Medulla oblongata (tissue), 1 donor: ENCODE measurements around the gene EIF2AK2.

Source experiments
- DNase-seq: peaks from one replicate; pipeline ENCODE4 v3.0.0-alpha.2; 2015; ENCODE audit errors: extremely low spot score

The EIF2AK2 gene

DNA sequence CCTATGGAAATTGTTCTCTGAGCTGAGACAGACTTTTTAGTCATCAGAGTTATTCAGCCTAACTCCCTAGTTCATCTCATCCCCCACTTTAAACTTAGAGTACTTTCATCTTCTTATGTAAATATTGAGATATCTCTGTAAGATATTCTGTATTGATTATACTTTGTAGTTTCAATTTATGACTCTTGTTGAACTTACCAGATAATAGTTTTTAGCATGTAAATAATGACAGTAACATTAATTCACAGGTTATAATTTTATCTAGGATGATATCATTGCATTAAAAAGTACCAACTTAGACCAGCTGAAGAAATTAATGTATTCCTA is 14.8 kb upstream of the EIF2AK2 start:
- DNase-seq = no peak

DNA sequence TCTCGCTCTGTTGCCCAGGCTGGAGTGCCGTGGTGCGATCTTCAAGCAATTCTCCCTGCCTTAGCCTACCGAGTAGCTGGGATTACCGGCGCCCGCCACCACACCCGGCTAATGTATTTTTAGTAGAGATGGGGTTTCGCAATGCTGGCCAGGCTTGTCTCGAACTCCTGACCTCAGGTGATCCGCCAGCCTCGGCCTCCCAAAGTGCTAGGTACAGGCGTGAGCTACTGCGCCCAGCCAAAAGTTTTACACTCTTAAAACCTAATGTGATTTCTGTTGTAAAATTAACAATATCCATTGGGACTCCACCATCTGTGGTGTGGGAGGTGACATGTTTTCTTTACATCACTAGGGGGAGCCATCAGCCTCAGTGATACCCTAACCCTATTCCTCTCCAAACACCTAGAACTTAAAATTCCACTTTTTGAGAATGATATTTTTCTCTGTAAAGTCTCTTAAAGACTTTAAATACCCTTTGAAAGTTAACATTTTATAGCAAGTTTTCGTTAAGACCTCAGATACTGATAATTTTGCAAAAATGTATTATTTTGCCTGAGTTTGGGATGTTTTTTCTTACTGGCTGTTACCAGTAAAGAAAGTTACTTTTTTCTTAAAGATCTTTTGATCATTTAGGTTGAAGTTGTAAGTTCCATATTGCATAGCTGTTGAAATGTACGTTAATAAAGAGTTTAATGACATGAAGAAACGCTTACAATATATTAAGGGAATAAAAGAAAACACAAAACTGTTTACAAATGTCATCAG is 11.6 kb upstream of the EIF2AK2 start:
- DNase-seq = peak; percentile 39

DNA sequence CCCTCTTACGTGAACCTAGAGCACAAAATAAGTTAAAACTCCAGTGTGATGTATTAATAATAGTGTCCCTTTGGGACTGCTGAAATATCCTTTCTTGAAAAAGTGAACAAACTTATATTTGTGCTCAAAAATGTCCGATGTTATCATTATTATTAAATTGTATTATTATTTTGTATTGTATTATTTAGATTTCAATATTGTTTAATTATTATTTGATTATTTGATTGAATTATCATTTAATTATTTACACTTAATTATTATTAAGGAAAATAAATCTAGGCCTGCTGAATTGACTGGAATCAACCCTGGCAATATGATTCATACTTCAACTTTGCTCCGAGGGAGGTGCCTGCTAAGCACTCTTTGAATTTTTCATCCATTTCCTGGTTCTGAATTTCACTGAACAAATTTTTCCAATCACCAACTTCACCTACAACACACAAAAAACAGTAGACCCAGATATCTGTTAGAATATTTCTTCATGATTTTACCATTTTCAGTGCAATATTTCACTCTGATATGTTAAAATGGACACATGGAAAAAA is 10.9 kb upstream of the EIF2AK2 start:
- DNase-seq = no peak

DNA sequence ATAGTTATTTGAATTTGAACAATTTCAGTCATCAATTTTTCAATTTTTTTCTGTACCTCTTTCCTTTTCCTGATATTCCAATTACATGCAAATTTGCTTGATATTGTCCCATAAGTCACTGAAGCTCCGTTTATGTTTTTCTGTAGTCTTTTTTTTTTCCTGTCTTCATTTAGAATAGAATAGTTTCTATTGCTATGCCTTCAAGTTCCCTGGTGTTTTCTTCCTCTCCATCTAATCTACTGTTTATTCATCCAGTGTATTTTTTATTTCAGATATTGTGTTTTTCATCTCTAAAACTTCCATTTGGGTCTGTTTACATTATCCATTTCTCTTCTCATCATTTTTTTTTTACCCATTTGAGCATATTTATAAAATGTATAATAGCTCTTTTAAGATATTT is 8.0 kb upstream of the EIF2AK2 start:
- no peak for DNase-seq

DNA sequence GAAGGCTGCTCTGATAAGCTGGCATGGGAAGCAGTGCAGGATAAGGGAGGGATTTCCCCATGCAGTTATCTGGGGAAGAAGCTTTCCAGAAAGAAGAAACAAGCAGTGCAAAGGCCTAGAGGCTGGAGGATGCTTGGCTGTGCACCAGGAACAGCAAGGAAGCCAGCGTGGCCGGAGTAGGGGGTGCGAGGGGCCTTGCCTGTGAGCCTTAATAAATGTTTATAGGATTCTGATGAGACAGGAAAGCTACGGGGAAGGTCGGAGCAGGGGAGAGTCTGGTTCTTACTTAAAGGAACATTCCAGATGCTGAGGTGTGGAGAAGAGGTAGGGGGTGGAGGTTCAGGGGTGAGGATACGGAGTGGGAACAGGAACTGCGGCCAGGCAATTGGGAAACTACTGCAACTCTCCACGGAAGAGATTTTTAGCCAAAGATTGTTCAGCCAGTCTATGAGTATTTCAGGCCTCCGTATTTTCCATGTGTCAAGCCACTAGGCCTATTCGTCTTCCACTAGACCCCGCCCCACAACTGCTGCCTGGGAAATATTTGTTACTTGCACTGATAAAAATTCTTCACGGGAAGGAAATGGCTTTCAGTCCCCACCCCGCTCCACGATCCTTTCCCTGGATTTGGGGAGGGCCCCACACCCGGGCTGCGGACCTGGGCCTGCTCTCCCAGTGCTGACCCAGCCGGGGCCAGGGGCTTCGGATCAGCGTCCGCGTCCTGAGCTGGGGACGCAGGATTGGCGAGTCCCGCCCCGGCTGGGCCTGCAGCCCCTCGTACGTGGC is 516 bp downstream of the EIF2AK2 start:
- DNase-seq = peak; percentile 37

DNA sequence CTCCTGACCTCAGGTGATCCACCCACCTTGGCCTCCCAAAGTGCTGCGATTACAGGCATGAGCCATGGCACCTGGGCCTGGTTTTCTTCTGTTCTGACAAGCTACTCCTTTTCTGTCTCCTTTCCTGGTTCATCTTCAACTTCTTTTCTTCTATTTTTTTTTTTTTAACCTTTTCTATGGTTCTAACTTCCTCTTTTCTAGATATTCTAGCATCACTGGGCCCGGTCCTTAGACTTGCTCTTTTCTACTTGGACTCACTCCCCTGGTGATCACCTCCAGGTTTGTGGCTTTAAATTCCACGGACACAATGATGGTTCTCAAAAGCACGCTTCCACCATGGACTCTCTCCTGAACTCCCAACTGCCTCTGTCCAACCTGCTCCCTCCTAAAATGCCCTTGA is 2.0 kb downstream of the EIF2AK2 start:
- no peak for DNase-seq

DNA sequence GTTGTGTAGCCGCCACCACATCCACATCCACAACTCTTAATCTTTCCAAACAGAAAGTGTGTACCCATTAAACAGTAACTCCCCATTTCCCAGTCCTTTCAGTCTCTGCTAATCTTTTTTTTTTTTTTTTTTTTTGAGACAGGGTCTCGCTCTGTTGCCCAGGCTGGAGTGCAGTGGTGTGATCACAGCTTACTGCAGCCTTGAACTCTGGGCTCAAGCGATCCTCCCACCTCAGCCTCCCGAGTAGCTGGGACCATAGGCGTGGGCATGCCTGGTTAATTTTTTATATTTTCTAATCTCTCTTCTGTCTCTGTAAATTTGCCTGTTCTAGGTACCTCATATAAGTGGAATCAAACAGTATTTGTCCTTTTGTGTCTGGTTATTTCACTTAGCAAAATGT is 3.6 kb downstream of the EIF2AK2 start:
- DNase-seq = no peak

DNA sequence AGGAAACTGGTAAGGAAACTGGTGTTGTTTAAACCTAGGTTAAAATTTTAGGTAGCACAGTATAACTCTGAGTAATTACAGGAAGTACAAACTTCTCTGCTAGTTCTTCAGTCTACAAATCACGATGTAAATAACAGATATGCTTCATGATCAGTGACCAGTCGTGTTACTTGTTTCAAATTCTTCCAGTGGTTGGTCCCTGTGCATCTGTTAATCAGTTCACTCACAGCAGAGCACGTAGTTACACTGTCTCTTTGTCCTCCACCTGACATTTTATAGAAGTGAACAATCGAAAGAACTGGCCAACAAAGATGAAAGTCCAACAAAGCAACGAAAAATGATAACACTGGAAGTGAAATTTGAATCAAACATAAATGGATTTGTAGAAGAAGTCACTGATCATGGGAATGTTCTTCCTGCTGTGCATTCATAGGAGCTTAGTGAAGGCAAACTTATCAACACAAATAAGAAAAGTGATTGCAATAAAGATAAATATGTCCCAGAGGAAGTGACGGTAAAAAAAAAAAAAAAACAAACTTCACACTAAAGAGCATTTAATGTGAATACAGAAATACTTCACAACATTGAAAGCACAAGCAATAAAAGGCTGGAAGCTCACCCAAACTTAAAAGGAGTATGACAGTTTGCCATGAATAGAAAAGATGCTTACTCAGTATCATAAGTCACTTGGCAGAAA is 7.0 kb downstream of the EIF2AK2 start:
- DNase-seq = no peak

DNA sequence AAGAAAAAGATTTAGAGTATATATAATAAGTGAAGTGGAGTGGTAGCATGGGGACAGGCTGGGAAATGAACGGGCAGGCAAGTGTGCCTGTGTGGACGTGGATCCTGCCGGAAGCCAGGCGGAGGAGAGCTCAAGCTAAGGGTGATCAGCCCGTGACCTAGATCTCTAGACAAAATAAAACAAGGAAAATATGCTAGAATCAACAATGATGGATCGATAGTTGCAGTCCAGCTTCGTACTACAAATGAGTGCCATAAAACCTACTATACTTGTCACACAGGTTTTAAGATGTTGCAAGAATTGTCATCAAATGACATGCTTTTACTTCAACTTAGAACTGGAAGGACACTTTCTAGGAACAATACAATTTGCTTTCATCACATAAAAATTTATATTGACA is 8.5 kb downstream of the EIF2AK2 start:
- DNase-seq = no peak

DNA sequence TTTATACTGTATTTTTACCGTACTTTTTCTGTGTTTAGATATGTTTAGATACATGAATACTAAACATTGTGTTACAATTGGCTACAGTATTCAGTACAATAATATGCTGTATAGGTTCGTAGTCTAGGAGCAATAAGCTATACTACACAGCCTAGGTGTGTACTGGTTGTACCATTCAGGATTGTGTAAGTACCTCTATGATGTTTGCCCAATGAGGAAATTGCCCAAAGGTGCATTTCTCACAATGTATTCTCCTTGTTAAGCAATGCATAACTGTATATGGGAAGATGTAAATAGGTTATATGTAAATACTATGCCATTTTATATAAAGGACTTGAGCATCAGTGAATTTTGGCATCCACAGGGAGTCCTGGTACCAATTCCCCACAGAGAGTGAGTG is 10.7 kb downstream of the EIF2AK2 start:
- DNase-seq = no peak

DNA sequence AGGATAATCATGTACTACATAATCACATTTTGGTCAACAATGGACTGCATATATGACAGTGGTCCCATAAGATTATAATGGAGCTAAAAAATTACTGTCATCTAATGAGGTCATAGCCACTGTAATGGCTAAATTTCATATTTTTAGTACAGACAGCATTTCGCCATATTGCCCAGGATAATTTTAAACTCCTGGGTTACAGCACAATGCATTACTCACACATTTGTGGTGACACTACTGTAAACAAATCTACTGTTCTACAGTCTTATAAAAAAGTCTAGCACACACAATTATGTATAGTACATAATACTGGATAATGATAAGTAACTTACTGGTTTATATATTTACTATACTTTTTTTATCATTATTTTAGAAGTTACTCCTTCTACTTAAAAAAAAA is 12.8 kb downstream of the EIF2AK2 start:
- DNase-seq = no peak

DNA sequence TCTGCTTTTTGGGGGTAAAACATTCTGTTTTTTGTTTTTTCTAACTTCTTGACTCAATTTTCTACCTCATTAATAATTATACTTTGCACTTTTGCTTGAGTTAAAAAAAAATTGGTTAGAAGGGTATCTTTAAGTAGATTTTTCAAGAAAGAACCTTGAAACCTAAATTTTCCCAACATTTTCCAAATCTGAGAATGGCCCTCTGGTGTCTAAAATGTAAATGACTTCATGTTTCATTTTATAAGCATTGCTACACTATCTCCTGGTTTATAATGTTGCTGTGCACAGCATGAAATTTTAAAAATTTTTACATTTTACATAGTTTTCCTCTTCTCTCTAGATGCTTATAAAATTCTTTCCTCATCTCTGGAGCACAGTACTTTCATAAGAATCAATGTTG is 14.2 kb downstream of the EIF2AK2 start:
- DNase-seq = no peak

DNA sequence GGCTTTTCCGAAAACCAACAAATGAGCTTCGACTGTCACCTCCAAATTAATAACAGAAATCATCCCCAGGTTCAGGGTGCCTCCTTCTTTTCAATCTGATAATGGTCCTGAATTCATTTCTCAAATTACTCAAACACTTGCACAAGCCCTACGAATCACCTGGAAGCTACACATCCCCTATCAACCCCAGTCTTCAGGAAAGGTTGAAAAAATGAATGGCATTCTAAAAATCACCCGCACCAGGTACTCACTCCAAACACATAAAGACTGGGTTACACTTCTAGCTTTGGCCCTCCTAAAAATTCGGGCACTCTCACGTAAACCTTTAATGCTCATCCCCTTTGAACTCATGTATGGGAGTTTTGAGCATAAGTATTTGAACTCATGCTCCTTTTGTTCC is 23.9 kb downstream of the EIF2AK2 start:
- DNase-seq = no peak

DNA sequence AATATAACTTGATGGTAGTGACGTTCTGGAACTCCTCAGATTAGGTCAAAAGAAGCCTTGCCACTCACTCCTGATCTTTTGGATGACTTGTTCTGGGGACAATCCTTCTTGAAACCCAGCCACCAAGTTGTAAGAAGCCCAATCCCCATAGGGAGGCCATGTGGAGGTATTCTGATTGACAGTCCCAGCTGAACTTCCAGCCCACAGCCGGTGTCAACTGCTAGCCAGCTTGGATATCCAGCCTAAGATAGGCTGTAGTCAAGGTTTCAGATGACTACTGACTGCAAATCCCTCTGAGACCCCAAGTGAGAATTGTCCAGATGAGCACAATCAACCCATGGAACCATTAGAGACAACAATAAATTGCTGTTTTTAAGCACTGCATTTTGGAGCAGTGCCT is 31.4 kb downstream of the EIF2AK2 start:
- DNase-seq = no peak

DNA sequence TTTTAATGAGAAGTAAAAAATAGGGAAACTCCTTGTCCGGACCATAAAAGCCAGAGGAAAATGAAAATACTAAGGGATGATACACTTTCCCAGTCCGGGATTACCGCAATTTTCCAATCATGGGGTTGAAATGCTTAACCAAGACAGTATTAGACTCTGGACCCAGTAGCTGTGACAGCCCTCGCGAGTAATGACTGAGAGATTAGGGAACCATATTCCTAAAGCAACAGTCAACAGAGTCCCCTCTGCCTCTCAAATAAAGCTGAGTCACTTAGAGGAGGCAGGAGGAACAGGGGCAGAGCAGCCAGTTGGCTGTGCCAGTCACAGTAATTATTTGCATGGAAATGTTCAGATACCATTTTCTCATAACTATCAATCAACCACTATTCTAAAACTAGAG is 37.6 kb downstream of the EIF2AK2 start:
- DNase-seq = no peak

DNA sequence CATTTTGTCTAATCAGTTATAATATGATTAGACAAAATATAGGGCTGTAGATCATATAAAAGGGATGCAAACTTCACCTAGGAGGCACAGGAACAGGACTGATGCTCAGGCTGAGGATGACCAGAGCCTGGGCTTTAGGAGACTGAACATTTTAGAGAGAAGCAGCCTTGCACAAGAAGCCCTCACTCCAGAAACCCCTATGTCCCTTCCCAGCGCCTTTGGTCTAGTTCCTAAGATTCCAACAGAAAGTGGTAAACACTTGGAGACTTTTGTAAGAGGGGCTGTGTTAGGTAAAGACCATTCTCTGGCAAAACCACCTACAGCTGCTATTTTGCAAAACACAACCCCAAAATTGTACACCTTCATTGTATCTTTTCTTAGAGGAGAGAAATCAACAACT is 39.2 kb downstream of the EIF2AK2 start:
- DNase-seq = no peak

DNA sequence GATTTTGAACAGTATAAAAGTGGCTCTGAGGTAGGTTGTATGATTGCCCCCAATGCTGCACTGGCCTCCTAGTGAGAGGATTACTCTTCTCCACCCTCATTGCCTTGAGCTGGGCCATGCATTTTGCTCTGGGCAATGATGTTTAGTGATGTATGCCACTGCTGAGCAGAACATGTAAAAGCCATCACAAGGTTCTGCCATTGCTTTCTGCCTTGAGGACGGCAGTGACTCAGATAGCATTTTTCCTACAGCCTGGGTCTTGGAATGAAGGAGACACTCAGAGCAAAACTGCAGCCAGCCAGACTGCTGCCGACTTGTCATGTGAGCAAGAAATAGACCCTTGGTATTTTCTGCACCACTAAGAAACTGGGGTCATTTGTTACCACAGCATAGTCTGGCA is 44.8 kb downstream of the EIF2AK2 start:
- no peak for DNase-seq

DNA sequence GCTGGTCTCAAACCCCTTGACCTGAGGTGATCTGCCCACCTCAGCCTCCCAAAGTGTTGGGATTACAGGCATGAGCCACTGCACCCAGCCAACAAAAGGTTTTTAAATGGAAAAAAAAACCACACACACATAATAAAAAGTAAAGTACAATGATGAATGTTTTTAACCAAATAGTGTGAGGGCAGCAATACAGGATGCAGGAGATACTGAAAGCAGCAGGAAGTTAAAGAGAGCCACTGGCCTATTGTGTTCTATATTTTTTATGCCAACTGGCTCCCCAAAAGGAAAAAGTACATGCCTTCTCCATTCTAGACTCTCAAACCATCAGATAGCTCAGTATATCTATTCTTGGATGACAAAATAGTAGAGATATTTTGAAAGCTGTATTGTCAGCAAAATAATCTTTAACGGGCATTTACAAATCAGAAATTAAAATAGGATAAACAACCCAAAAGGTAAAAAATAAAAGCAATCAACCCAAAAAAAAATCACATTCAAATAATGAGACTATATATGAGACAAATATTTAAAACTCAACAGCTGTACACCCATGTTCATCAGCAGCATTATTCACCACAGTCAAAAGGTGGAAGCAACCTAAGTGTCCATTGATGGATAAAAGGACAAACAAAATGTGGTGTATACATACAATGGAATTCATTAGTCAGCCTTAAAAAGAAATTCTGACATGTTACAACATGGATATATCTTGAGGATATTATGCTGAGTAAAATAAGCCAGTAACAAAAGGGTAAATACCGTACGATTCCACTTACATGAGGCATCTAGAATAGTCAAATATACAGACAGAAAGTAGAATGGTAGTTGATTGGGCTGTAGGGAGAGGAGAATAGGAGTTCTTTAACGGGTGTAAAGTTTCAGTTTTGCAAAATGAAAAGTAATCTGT is 46.2 kb downstream of the EIF2AK2 start:
- DNase-seq = no peak

DNA sequence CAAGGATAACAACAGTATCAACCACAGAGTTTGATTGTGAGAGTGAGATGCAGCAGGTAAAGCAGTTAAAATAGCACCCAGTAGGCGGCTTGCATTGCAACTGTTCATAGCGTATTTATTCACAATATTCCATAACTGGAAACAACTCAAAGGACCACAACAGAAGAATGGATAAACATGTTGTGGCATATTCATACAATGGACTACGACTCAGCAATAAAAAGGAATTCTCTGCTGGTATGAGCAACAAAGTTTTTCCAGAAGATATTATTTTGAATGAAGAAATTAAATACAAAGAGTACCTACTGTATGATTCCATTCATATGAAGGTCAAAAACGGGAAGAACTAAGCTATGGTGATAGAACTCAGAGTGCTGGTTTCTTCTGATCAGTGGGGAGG is 47.3 kb downstream of the EIF2AK2 start:
- no peak for DNase-seq

DNA sequence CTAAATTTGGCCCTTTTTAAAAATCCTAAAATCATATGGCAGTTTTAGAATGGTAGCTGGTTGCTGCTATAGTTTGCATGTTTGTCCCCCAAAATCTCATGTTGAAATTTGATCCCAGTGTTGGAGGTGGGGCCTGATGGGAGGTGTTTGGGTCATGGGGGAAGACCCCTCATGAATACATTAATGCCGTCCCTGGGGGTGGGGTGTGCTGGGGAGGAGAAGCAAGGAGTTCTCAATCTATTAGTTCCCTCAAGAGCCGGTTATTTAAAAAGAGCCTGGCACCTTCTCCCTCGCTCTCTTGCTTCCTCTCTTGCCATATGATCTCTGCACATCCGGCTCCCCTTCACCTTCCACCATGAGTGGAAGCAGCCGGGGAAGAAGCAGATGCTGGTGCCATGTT is 51.6 kb downstream of the EIF2AK2 start:
- DNase-seq = no peak

DNA sequence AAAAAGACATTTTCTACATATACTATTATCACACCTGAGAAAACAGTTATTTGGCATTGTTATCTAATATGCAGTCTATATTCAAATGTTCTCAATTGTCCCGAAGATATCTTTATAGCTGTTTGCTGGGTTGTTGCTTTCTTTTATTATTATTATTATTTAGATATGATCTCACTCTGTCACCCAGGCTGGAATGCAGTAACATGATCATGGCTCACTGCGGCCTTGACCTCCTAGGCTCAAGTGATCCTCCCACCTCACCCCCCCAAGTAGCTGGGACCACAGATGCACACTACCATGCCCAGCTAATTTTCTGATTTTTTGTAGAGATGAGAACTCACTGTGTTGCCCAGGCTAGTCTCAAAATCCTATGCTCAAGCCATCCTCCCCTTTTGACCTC is 52.6 kb downstream of the EIF2AK2 start:
- DNase-seq = no peak

DNA sequence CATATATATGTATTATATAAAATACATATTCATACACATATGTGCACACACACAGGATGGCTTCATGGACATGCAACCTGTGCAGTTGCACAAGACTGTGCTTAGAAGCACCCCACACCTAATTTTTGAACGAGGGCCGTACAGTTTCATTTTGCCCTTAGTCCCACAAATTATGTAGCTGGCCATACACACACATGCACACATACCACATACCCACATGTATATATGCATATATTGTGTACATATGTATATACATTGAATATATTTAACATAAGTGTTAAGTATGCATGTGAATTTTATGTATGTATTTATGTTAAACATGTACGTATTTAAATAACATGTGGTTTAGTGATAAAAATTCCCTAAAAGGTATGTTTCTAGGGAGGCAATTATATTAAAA is 54.2 kb downstream of the EIF2AK2 start:
- DNase-seq = no peak
